Breast epithelium (tissue), 3 donors: ENCODE results near the gene RBM27.

ENCODE experiments used
- POLR2A ChIP-seq: fragments of 450-650 bp; IDR thresholded peaks from one replicate; pipeline ENCODE4 v1.6.1; 2016; ENCODE audit warnings: antibody characterized with exemption, mild to moderate bottlenecking, moderate library complexity
- POLR2AphosphoS5 ChIP-seq, 3 donors: sonication (generic); formaldehyde crosslinking; IDR thresholded peaks; one replicate each; pipeline ENCODE4 v1.6.1; 2017; ENCODE audit warnings: antibody characterized with exemption in 3 of 3
- TF ChIP-seq, protein P1 (sequence below), 3 donors: fragments of 450-650 bp; IDR thresholded peaks; one replicate each; pipeline ENCODE4 v1.5.1; 2016 to 2017; ENCODE audit warnings: antibody characterized with exemption in 3 of 3, mild to moderate bottlenecking in 3 of 3, moderate library complexity in 3 of 3

DNA sequence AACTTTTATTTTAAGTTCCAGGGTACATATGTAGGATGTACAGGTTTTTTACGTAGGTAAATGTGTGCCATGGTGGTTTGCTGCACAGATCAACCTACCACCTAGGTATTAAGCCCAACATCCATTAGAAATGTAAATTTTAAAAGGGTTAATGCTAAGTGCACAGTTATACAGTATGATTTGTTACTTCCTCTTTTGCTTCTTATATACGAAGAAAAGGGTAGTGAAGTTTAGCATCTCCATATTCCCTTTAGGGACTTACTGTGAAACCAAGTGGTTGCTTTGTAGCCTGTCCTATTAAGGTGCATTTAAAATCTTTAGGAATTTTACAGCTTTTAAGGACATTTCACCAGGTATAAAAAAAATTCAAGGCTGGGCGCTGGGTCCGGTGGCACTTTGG, 46.4 kb downstream of the RBM27 start:
- no peak for TF ChIP-seq POLR2A
- TF ChIP-seq, protein P1, sequence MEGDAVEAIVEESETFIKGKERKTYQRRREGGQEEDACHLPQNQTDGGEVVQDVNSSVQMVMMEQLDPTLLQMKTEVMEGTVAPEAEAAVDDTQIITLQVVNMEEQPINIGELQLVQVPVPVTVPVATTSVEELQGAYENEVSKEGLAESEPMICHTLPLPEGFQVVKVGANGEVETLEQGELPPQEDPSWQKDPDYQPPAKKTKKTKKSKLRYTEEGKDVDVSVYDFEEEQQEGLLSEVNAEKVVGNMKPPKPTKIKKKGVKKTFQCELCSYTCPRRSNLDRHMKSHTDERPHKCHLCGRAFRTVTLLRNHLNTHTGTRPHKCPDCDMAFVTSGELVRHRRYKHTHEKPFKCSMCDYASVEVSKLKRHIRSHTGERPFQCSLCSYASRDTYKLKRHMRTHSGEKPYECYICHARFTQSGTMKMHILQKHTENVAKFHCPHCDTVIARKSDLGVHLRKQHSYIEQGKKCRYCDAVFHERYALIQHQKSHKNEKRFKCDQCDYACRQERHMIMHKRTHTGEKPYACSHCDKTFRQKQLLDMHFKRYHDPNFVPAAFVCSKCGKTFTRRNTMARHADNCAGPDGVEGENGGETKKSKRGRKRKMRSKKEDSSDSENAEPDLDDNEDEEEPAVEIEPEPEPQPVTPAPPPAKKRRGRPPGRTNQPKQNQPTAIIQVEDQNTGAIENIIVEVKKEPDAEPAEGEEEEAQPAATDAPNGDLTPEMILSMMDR (IDR thresholded peaks at IDR 0.05) = no peak
- no peak for TF ChIP-seq POLR2AphosphoS5 (IDR thresholded peaks at IDR 0.05)
